SK-N-SH (cell line): ENCODE data around the gene DPF3. TPM values are rescaled to one million over a fixed set of nuclear protein-coding genes. Genes with fewer than 3 reads are reported as not detected.

ENCODE experiments used
- CTCF ChIA-PET: fragments of 300-600, 350-600 bp; formaldehyde crosslinking; extraction: SDS; loops from one replicate; lab custom pipeline; 2021; lab: Yijun Ruan, JAX
- POLR2A ChIA-PET: fragments of 350-600 bp; sonication (Branson Sonifier 250); formaldehyde crosslinking; extraction: SDS; loops from one replicate; lab custom pipeline; 2020; ENCODE audit warnings: antibody characterized with exemption, inconsistent platforms; lab: Yijun Ruan, JAX
- DNase-seq: peaks from one replicate; pipeline ENCODE4 v3.0.0; 2012
- H2AFZ ChIP-seq: fragments of 200-600 bp; sonication (generic); 2 replicates; pipeline ENCODE4 v1.8.1; 2016; ENCODE audit warnings: antibody characterized with exemption, mild to moderate bottlenecking, low read depth
- H3F3A ChIP-seq: fragments of 200-600 bp; sonication (generic); replicated peaks from 2 replicates; pipeline ENCODE3; 2016; ENCODE audit warnings: antibody characterized with exemption, mild to moderate bottlenecking; ENCODE audit not compliant: insufficient read depth
- H3K27ac ChIP-seq, 2 experiments: fragments of 200-500 bp in 1 of 2; fragments of 200-600 bp in 1 of 2; sonication (Bioruptor generic) in 1 of 2; sonication (generic), shearing (Covaris generic) in 1 of 2; 2 replicates each; pipeline versions ENCODE4 v1.5.1 to v1.6.1; 2014 to 2016; ENCODE audit warnings: low read depth in 2 of 2, inconsistent platforms in 1 of 2, low read length in 1 of 2, mild to moderate bottlenecking in 1 of 2, mixed read lengths in 1 of 2
- H3K27me3 ChIP-seq: fragments of 200-600 bp; sonication (generic), shearing (Covaris generic); 2 replicates; pipeline ENCODE4 v1.6.1; 2016; ENCODE audit warnings: mixed run types; ENCODE audit not compliant: insufficient read depth
- H3K36me3 ChIP-seq, 2 experiments: fragments of 200-500 bp in 1 of 2; fragments of 200-600 bp in 1 of 2; sonication (Bioruptor generic) in 1 of 2; sonication (generic) in 1 of 2; replicated peaks in 1 of 2; 2 replicates each; pipeline versions ENCODE3 to v1.5.1; 2014 to 2016; ENCODE audit warnings: low read length in 1 of 2, mild to moderate bottlenecking in 1 of 2; ENCODE audit not compliant: insufficient read depth in 2 of 2, control insufficient read depth in 1 of 2
- H3K4me1 ChIP-seq, 2 experiments: fragments of 200-500 bp in 1 of 2; fragments of 200-600 bp in 1 of 2; sonication (Bioruptor generic) in 1 of 2; sonication (generic), shearing (Covaris generic) in 1 of 2; 2 replicates each; pipeline versions ENCODE4 v1.5.1 to v1.6.1; 2014 to 2016; ENCODE audit warnings: low read depth in 1 of 2, low read length in 1 of 2, mixed run types in 1 of 2; ENCODE audit not compliant: insufficient read depth in 2 of 2, control insufficient read depth in 1 of 2
- H3K4me2 ChIP-seq: fragments of 200-600 bp; sonication (generic), shearing (Covaris generic); 2 replicates; pipeline ENCODE4 v1.6.1; 2017; ENCODE audit warnings: mixed run types
- H3K4me3 ChIP-seq, 2 experiments: fragments of 200-500 bp in 1 of 2; fragments of 200-600 bp in 1 of 2; sonication (Bioruptor generic) in 1 of 2; sonication (generic), shearing (Covaris generic) in 1 of 2; 2 replicates each; pipeline versions ENCODE4 v1.5.1 to v1.8.1; 2014 to 2016; ENCODE audit warnings: low read depth in 2 of 2, inconsistent platforms in 1 of 2, low read length in 1 of 2, mild to moderate bottlenecking in 1 of 2, mixed read lengths in 1 of 2, moderate library complexity in 1 of 2
- H3K79me2 ChIP-seq: fragments of 200-600 bp; sonication (generic); 2 replicates; pipeline ENCODE4 v1.8.1; 2017; ENCODE audit warnings: mild to moderate bottlenecking; ENCODE audit not compliant: insufficient read depth
- H3K9ac ChIP-seq: fragments of 200-600 bp; sonication (generic); 2 replicates; pipeline ENCODE4 v1.6.1; 2017; ENCODE audit warnings: mixed run types
- H3K9me2 ChIP-seq: fragments of 200-600 bp; sonication (generic); 2 replicates; pipeline ENCODE4 v1.6.1; 2017; ENCODE audit warnings: mixed run types
- H3K9me3 ChIP-seq: fragments of 200-600 bp; sonication (generic); 2 replicates; pipeline ENCODE4 v1.6.1; 2017; ENCODE audit warnings: mixed run types, mild to moderate bottlenecking, moderate library complexity
- H4K20me1 ChIP-seq: fragments of 200-600 bp; sonication (generic); 2 replicates; pipeline ENCODE4 v1.6.1; 2017; ENCODE audit warnings: mild to moderate bottlenecking, mixed run types; ENCODE audit not compliant: insufficient read depth
- CHD2 ChIP-seq: fragments of 150-350 bp; IDR thresholded peaks from 2 replicates; pipeline ENCODE4 v1.6.1; 2018; ENCODE audit warnings: low read length; ENCODE audit not compliant: partially characterized antibody
- CTCF ChIP-seq: fragments of 200-600 bp; sonication (generic); IDR thresholded peaks from 2 replicates; pipeline ENCODE4 v1.6.1; 2017; ENCODE audit warnings: antibody characterized with exemption, mild to moderate bottlenecking, moderate library complexity
- EP300 ChIP-seq, 2 experiments: IDR thresholded peaks; 2 replicates each; pipeline versions ENCODE4 v1.4.0 to v1.6.1; 2012; ENCODE audit warnings: borderline replicate concordance in 1 of 2, low read depth in 1 of 2, low read length in 1 of 2
- FOSL2 ChIP-seq: IDR thresholded peaks from 2 replicates; pipeline ENCODE4 v1.4.0; 2012; ENCODE audit warnings: low read depth, mild to moderate bottlenecking, moderate library complexity, borderline replicate concordance
- FOXJ3 ChIP-seq: sonication (generic); formaldehyde crosslinking; IDR thresholded peaks from 2 replicates; pipeline ENCODE4 v1.5.1; 2020; ENCODE audit warnings: mild to moderate bottlenecking, missing genetic modification reagents
- FOXM1 ChIP-seq: IDR thresholded peaks from 2 replicates; pipeline ENCODE4 v1.4.0; 2012; ENCODE audit warnings: low read depth, mild to moderate bottlenecking
- GATA2 ChIP-seq: sonication (generic); formaldehyde crosslinking; IDR thresholded peaks from 2 replicates; pipeline ENCODE4 v1.5.0; 2020; ENCODE audit warnings: mild to moderate bottlenecking, missing genetic modification reagents
- IRF3 ChIP-seq: fragments of 150-350 bp; IDR thresholded peaks from 2 replicates; pipeline ENCODE4 v1.6.1; 2016; ENCODE audit warnings: mild to moderate bottlenecking, low read depth, low read length
- JUND ChIP-seq: IDR thresholded peaks from 2 replicates; pipeline ENCODE4 v1.4.0; 2012
- MEF2A ChIP-seq: IDR thresholded peaks from 2 replicates; pipeline ENCODE4 v1.4.0; 2012; ENCODE audit warnings: low read depth, borderline replicate concordance
- NRF1 ChIP-seq: IDR thresholded peaks from 2 replicates; pipeline ENCODE4 v1.6.1; 2012; ENCODE audit warnings: low read depth, mild to moderate bottlenecking, low read length
- POLR2AphosphoS5 ChIP-seq: IDR thresholded peaks from 2 replicates; pipeline ENCODE4 v1.6.1; 2012; ENCODE audit warnings: low read depth, low read length
- RFX5 ChIP-seq: IDR thresholded peaks from 2 replicates; pipeline ENCODE4 v1.6.1; 2012; ENCODE audit warnings: mild to moderate bottlenecking, improper control_type of control experiment, low read length
- RXRA ChIP-seq: IDR thresholded peaks from 2 replicates; pipeline ENCODE4 v1.4.0; 2012; ENCODE audit warnings: low read depth, mild to moderate bottlenecking, borderline replicate concordance
- SIN3A ChIP-seq: IDR thresholded peaks from 2 replicates; pipeline ENCODE4 v1.6.1; 2012; ENCODE audit warnings: low read depth, mild to moderate bottlenecking, low read length, moderate library complexity, borderline replicate concordance
- TCF12 ChIP-seq: IDR thresholded peaks from 2 replicates; pipeline ENCODE4 v1.4.0; 2012
- TEAD4 ChIP-seq: IDR thresholded peaks from 2 replicates; pipeline ENCODE4 v1.4.0; 2012; ENCODE audit warnings: mild to moderate bottlenecking, borderline replicate concordance; ENCODE audit not compliant: insufficient read depth
- USF2 ChIP-seq: fragments of 150-350 bp; IDR thresholded peaks from 2 replicates; pipeline ENCODE4 v1.6.1; 2017; ENCODE audit warnings: antibody characterized with exemption, low read length, low read depth, borderline replicate concordance
- ZBTB33 ChIP-seq: IDR thresholded peaks from 2 replicates; pipeline ENCODE4 v1.4.0; 2012; ENCODE audit warnings: low read depth, borderline replicate concordance
- WGBS: methylation state at CpG from one replicate; pipeline ENCODE4 v1.1.6; 2017; ENCODE audit warnings: low lambda C conversion rate; 5-methylcytosine and 5-hydroxymethylcytosine counted together
- polyA plus RNA-seq, 3 experiments: library from polyadenylated mRNA; depleted of rRNA; stranded (reverse); fragments of >200 nt; gene quantifications; 2 replicates each; pipeline ENCODE4 v1.2.3, GENCODE V29; 2012

Gene DPF3
- polyA plus RNA-seq, 1 of the 3 experiments (the other 2 are of a cell fraction) = 2.8 TPM

- TF ChIP-seq IRF3 (no peak), CTCF (no peak), FOXJ3 (CRISPR knock-in tag) (no peak), CHD2 (no peak), RFX5 (no peak), POLR2AphosphoS5 (no peak), MEF2A (no peak)
These were observed 258.9 kb downstream of the DPF3 start (continued) for GRCh38 chr14:72634691-72635616.

- DNase-seq = no peak
- ChIA-PET POLR2A (no interaction called here), CTCF (no interaction called here)
- Histone ChIP-seq H3K36me3 (no peaks in the 10 kb centered on the region), H3K9me3 (no peaks in the 10 kb centered on the region), H3K4me3 (no peak overlapping the region), H3F3A (peaks cover 20% of the 10 kb centered on the region), H3K27me3 (no peaks in the 10 kb centered on the region), H3K79me2 (no peaks in the 10 kb centered on the region), H3K9ac (no peak overlapping the region), H3K27ac (no peak overlapping the region), H2AFZ (no peak overlapping the region), H3K4me1 (0 out of 4 replicates have a peak, but pooled peaks cover 0 to 4% of the 10 kb centered on the region in 2 experiments), H3K9me2 (no peaks in the 10 kb centered on the region), H4K20me1 (no peaks in the 10 kb centered on the region), H3K4me2 (no peak overlapping the region)
- 67% methylated on average over 5 of the region's 5 CpGs for WGBS
- TF ChIP-seq FOXJ3 (CRISPR knock-in tag) (no peak), POLR2AphosphoS5 (no peak), MEF2A (no peak), IRF3 (no peak), SIN3A (no peak), CHD2 (no peak), JUND (no peak), TEAD4 (no peak), NRF1 (no peak), RFX5 (no peak), GATA2 (no peak), TCF12 (no peak), FOXM1 (no peak), ZBTB33 (no peak), USF2 (no peak), FOSL2 (no peak), RXRA (no peak), EP300 (IDR thresholded peaks at IDR 0.05; ENCODE audit: borderline replicate concordance in 1 of 2, low read depth in 1 of 2, low read length in 1 of 2) (no peak)
These were observed 260.4 kb downstream of the DPF3 start for GRCh38 chr14:72633551-72633950.
